Dermis microvascular lymphatic vessel endothelial cell (primary cell): ENCODE measurements around the gene BPGM. TPM values are rescaled to one million over a fixed set of nuclear protein-coding genes. Genes with fewer than 3 reads are reported as not detected.
"Not testable (repeated sequence)": the region's sequence is repeated elsewhere in the genome, so short reads cannot be mapped to it uniquely, and the experiment has no call there.

Experiments used
- DNase-seq, 2 donors: peaks; one replicate each; pipeline versions ENCODE4 v3.0.0 to v3.0.0-alpha.2; 2010; ENCODE audit warnings: low read depth in 2 of 2
- total RNA-seq: library from RNA; depleted of rRNA; stranded (reverse); fragments of >200 nt; gene quantifications from 2 replicates; pipeline ENCODE4 v1.2.1, GENCODE V29; 2014

BPGM gene
- total RNA-seq, 1 donor from 2014 or later, result 9.8 TPM

DNA sequence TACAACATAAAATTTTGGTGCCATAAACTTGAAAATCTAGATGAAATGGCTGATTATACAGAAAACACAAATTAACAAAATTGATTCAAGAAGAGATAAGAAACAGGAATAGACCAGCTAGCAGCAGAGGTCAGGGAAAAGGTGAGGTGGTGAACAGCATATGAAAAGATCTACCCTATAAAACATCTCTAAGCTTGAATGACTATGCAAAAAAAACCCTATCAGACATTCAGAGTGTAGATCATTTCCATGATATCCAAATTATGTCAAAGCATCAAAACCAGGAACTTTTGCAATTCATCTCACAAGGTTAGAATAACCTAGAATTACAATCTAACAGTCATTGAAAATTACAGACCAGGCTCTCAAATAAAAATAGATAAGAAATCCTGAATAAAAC lies 14.6 kb upstream of the BPGM start:
- DNase-seq, result no peak

- DNase-seq, result peak; percentile 57 to 83
Measured at GRCh38 chr7:134632937-134633540, 13.6 kb upstream of the BPGM start.

- peak in 1 of 2 donors; percentile 64 for DNase-seq
Measured at GRCh38 chr7:134636008-134636449, 10.6 kb upstream of the BPGM start.

DNA sequence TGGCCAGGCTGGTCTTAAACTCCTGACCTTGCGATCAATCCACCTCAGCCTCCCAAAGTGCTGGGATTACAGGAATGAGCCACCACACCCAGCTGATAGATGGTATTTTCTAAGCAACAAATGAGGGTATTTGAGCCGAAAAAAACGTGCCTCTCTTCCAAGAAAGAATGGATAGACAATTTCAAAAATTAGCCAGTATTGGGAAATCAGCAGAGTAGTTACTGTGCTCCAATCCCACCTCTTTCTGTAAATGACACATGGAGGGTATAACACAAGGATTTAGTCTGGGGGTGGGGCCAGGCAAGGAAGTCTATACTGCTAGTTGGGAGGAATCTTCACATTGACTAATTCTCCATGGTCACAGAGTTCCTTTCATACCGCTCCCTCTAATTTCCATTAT lies 9.2 kb upstream of the BPGM start:
- no peak for DNase-seq

- DNase-seq, result no peak
Measured at GRCh38 chr7:134637934-134638719, 8.5 kb upstream of the BPGM start.

DNA sequence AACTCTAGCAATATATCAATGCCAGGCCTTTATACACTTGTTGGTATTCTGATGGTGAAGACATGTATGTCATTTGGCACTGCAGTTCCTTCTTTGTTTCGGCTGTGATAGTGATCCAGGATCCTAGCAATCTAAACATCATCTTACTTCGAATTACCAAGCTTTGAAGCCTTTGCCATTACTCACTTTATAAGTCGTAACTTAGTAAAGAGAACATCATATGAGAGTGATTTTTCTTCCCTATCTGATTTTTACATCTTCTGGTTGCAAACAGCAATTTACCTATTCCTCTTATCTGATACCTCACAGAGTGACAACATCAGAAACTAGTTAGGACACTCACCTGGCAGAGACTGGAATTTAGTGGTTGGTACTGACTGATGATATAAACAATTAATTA lies 7.6 kb upstream of the BPGM start:
- DNase-seq, result no peak

DNA sequence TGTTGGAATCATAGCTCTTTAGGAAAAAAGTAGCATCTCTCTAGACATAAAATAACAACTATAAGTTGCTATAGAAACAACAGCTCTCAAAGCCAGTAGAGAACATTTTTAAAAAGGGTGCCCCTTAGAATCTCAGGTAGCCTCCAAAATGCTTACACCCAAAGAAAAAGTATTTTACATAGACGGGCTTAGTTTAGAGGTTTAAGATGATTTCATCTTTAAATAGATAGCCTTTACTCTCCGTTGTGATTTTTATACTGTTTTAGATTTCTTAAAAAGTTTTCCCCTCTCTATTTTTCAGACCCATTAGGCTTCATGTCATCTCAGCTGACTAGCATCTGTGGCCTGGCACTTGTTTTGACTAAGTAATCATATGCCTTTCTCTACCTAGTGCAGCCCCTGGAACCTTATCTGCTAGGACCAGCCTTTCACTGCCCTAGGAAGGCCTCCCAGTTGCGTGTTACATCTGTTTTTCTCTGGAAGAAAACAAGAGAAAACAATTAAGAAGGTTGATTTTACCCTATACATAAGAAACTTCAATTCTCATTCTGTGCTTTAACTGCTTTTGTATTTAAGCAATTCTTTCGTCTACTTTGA lies 6.9 kb upstream of the BPGM start:
- DNase-seq, result no peak

GRCh38 chr7:134640842-134641715 lies 5.6 kb upstream of the BPGM start:
- DNase-seq, result peak in 1 of 2 donors; percentile 44

DNA sequence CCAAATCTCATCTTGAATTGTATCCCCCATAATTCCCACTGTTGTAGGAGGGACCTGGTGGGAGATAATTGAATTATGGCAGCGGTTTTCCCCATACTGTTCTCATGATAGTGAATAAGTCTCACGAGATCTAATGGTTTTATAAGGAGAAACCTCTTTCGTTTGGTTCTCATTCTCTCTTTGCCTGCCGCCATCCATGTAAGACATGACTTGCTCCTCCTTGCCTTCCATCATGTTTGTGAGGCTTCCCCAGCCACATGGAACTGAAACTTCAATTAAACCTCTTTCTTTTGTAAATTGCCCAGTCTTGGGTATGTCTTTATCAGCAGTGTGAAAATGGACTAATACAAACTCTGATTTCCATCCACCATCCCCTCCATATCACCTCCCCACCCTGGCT lies 4.7 kb upstream of the BPGM start:
- DNase-seq, result not testable (repeated sequence)

DNA sequence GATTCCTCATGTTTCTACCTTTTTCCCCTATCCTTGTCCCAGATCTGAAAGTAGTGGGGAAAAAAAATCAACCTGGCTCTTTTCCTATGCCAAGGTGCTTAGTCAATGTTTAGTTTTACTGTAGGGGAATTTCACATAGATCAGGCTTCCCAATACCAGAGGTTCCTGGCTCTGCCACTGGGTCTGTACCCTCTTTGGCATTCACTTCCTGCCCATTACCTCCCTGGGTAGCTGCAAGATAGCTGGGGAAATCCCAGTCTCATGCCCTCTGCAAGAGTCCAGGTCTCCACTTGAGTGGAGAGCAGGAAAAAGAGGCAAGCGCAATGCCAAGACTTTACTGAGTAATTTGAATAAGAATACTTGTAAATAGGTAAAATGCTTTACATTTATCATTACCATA lies 3.5 kb upstream of the BPGM start:
- no peak for DNase-seq

GRCh38 chr7:134645478-134645877 lies 1.2 kb upstream of the BPGM start:
- DNase-seq, result no peak

DNA sequence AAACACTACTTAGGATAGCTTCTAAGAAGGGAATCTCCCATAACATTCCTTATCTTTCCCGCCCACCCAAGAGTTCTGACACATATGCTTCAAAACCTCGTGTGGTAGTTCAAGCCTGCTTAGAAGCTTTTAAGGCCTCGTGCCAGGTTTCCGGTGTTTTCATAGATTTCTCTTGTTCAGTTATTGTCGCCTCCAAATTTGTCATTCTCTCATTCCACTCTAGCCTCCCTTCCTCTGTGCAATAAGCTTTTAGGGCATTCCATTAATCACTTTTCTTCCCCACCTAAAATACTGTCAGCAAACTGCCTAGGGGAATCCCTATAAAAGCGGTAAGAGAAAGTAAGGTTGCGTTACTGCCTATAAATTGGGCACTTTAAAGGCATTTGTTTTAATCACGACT lies 718 bp upstream of the BPGM start:
- peak in 1 of 2 donors; percentile 63 for DNase-seq

GRCh38 chr7:134648456-134648855 lies 1.8 kb downstream of the BPGM start:
- no peak for DNase-seq

- no peak for DNase-seq
Measured at GRCh38 chr7:134649226-134649775, 2.6 kb downstream of the BPGM start.

DNA sequence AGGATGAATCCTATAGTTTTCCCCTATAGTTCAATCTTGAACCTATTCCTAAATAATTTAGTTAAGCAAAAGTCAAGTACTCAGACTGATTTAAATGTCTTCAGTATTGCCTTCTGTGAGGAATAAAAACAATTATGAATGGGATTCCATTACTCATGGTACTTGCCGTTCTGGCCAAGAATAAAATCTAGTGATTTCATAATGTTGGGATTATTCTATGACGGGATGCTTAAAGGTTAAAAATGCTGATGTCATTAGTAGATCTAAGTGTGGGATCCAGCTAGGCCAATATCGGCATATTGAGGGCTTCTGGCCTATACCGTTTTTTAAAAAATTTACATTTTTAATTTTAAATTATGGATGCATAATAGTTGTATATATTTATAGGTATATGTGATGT lies 5.3 kb downstream of the BPGM start:
- DNase-seq, result no peak

- no peak for DNase-seq
Measured at GRCh38 chr7:134654104-134654775, 7.6 kb downstream of the BPGM start.

DNA sequence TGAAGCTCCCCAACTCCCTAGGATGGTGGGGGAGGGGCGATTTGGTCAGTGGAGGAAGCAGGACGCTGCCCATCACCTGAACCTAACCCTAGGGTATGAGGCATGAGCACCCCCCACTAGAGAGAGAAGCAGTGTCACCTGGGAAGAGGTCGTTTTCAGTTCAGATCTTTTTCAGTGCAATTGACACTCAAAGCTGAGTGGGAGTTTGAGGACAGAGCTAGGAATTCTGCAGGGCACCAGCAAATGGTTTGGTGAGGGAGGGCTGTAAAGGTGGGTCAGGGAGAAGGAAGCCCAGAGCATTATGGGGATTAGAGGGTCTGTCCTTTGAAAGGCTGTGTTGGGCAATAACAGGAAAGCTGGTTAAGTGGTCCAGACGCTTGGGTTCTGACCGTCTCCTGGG lies 10.9 kb downstream of the BPGM start:
- DNase-seq, result no peak

- DNase-seq, result no peak
Measured at GRCh38 chr7:134660242-134660785, 13.7 kb downstream of the BPGM start.

DNA sequence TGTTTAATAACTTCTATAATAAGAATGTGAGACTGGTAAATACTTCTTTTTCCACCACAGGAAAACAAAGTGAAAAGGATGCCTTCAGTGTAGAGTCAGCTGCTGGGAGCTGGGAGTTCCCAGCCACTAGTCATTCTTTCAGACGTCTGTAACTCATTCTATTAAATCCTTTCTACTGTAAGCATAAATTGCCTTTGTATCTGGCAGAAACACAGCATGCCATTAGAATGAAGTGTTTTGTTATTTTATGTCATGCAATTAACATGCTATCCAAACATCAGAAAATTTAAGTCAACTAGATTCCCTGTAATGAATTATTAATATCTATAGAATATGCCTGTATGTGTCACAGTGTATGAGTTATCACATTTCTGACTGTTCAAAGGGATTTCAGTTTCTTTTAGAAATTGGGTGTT lies 14.3 kb downstream of the BPGM start:
- DNase-seq, result peak in 1 of 2 donors; percentile 82

DNA sequence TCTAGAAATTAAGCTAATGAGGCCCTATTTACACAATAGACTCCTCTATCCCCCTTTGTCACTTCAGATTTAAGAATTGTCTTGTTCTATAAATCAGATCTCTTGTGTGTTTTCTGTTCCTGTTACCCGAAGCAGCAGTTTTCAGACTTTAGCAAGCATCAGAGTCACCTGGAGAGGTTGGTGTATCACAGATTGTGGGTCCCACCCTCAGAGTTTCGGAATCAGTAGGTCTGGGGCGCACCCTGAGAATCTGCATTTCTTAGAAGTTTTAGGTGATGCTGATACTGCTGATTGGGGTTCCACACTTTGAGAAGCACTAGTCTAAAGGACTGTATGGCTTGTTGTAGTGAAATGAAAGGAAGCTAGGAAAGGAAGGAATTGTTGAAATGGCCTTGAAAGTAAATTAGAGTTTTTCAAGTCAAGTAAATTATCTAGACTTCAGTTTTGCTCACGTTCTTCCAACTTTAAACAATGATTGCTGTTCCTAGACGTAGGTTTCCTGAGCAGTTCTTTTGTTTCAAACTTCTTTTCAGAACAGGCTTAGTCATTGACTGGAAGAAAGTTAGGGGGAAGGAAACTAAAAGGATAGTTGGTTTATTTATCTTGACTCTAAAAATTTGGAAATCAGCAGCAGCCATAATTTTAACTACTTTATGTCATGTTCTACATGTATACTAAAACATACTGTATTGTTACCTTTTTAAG lies 15.7 kb downstream of the BPGM start:
- DNase-seq, result peak in 1 of 2 donors; percentile 58
